Activated B cell treated with CpG ODN at 0.5 μM for 24 hours (primary cell): ENCODE measurements around the gene SLC26A11. TPM values are rescaled to one million over a fixed set of nuclear protein-coding genes. Genes with fewer than 3 reads are reported as not detected.

Experiments used
- ATAC-seq: fragments of 200-7000 bp; cut with Tn5 transposase; one replicate; pipeline ENCODE4 v1.10.0; 2021; ENCODE audit warnings: low read depth, mild to moderate bottlenecking, moderate library complexity
- CTCF ChIA-PET: fragments of 350-600 bp; sonication (Branson Sonifier 250); formaldehyde crosslinking; loops from one replicate; lab custom pipeline; 2021; ENCODE audit warnings: antibody characterized with exemption; lab: Charles Lee
- POLR2A ChIA-PET: fragments of 350-600 bp; sonication (Branson Sonifier 250); formaldehyde crosslinking; loops from one replicate; lab custom pipeline; 2021; ENCODE audit warnings: antibody characterized with exemption; lab: Charles Lee
- DNase-seq: peaks from one replicate; pipeline ENCODE4 v3.0.0; 2022
- H3K27ac Mint-ChIP-seq: one replicate; pipeline ENCODE4 v1.8.0; 2020; ENCODE audit warnings: mixed read lengths
- H3K27me3 Mint-ChIP-seq: one replicate; pipeline ENCODE4 v1.8.0; 2021; ENCODE audit warnings: mixed read lengths
- H3K36me3 Mint-ChIP-seq: one replicate; pipeline ENCODE4 v1.8.0; 2021; ENCODE audit warnings: low read depth, mixed read lengths
- H3K4me1 Mint-ChIP-seq: one replicate; pipeline ENCODE4 v1.8.0; 2021; ENCODE audit warnings: mixed read lengths
- H3K4me3 Mint-ChIP-seq: one replicate; pipeline ENCODE4 v1.8.0; 2020; ENCODE audit warnings: mild to moderate bottlenecking, mixed read lengths
- H3K9me3 Mint-ChIP-seq: one replicate; pipeline ENCODE4 v1.8.0; 2020; ENCODE audit warnings: mixed read lengths
- CTCF ChIP-seq: fragments of 200-600 bp; IDR thresholded peaks from one replicate; pipeline ENCODE4 v1.8.0; 2022; ENCODE audit warnings: antibody characterized with exemption, mild to moderate bottlenecking
- intact Hi-C: fragments of 100-400 bp; cut with micrococcal nuclease; formaldehyde crosslinking; loops from one replicate; pipeline ENCODE4 v1.15.1; 2024
- total RNA-seq: library from RNA; stranded (reverse); gene quantifications from 2 replicates; pipeline ENCODE4 v1.2.3, GENCODE V29; 2022

The SLC26A11 gene
- total RNA-seq, 1 donor from 2014 or later: 8.4 TPM

GRCh38 chr17:80177986-80178595, 42.1 kb upstream of the SLC26A11 start:
- no peaks in the 10 kb centered on the region for H3K9me3 Mint-ChIP-seq
- DNase-seq: no peak
- intact Hi-C loops: no loop called here
- H3K36me3 Mint-ChIP-seq: no peaks in the 10 kb centered on the region
- POLR2A ChIA-PET: no interaction called here
- no peak overlapping the region for H3K4me3 Mint-ChIP-seq
- H3K27ac Mint-ChIP-seq: no peak overlapping the region
- H3K27me3 Mint-ChIP-seq: peaks cover 1% of the 10 kb centered on the region
- H3K4me1 Mint-ChIP-seq: no peaks in the 10 kb centered on the region
- no peak for TF ChIP-seq CTCF
- CTCF ChIA-PET: no interaction called here
- ATAC-seq: no peak

DNA sequence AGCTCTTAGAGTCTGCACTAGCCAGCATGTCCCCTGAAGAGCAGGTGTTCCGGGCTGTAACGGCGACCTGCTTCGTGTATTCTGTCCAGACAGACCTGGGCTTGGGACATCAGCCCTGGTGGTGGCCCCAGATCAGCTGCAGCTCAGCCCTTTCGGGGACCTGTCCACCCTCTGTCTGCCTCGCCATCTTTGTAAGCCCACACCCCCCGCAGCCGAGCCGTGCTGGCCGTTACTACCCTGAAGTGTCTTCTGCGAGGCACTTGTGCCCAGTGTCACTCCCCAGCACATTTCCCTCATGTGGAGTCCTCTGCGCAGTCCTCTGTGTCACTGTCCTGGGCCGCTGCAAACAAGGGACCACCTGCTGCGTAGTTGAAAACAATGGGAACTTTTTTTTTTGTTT, 40.0 kb upstream of the SLC26A11 start:
- DNase-seq (no peak), ATAC-seq (no peak)
- Mint-ChIP-seq H3K27ac (no peak overlapping the region), H3K4me1 (no peaks in the 10 kb centered on the region), H3K27me3 (no peaks in the 10 kb centered on the region), H3K4me3 (no peak overlapping the region), H3K36me3 (no peaks in the 10 kb centered on the region), H3K9me3 (no peaks in the 10 kb centered on the region)
- ChIA-PET CTCF (no interaction called here), POLR2A (no interaction called here)
- TF ChIP-seq CTCF: no peak
- intact Hi-C loops: no loop called here

DNA sequence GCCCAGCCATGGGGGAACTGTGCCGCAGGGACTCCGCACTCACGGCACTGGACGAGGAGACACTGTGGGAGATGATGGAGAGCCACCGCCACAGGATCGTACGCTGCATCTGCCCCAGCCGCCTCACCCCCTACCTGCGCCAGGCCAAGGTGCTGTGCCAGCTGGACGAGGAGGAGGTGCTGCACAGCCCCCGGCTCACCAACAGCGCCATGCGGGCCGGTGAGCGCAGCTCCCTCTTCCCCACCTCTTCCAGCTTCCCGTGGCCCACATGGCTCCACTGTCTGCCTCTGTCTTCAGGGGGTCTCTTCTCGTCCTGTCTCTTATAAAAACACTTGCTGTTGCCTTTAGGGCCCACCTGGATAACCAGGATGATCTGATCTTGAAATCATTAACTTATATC, 38.8 kb upstream of the SLC26A11 start:
- H3K27me3 Mint-ChIP-seq: no peaks in the 10 kb centered on the region
- intact Hi-C loops: no loop called here
- H3K4me3 Mint-ChIP-seq: no peak overlapping the region
- ChIA-PET CTCF (no interaction called here), POLR2A (no interaction called here)
- no peaks in the 10 kb centered on the region for H3K4me1 Mint-ChIP-seq
- no peak for ATAC-seq
- H3K27ac Mint-ChIP-seq: no peak overlapping the region
- H3K9me3 Mint-ChIP-seq: no peaks in the 10 kb centered on the region
- TF ChIP-seq CTCF: no peak
- DNase-seq: no peak
- H3K36me3 Mint-ChIP-seq: no peaks in the 10 kb centered on the region

- Mint-ChIP-seq H3K4me3 (no peak overlapping the region), H3K36me3 (no peaks in the 10 kb centered on the region), H3K27ac (no peak overlapping the region), H3K4me1 (no peaks in the 10 kb centered on the region), H3K9me3 (no peaks in the 10 kb centered on the region), H3K27me3 (peaks cover under 1% of the 10 kb centered on the region)
- no peak for TF ChIP-seq CTCF
- intact Hi-C loops: no loop called here
- ATAC-seq: no peak
- no peak for DNase-seq
- POLR2A ChIA-PET: no interaction called here
- CTCF ChIA-PET: interaction anchor here (0.7 kb wide), 1 partner anchor 100 kb away, joined by 3 read pairs; no protein-coding TSS in a partner anchor
Observed at GRCh38 chr17:80182118-80182844, 37.9 kb upstream of the SLC26A11 start.

DNA sequence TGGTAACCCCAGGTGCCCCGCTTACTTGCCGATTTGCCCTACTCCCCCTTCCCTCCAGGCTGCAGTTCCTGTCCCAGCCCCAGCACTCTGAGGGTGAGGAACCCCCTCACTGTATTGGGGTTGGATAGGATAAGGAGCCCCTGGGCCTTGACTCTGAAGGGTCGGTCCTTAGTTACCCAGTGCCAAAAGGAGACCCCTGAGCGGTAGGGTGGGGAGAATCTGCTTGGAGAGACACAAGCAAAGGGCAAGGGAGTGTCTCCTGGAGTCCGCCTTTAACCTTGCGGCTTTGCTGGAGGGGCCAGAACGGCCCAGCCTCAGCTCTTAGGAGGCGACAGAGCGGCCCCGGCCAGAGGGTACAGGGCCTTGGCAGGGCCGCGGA, 37.4 kb upstream of the SLC26A11 start:
- CTCF ChIA-PET: interaction anchor here (0.7 kb wide), 1 partner anchor 100 kb away, joined by 3 read pairs; no protein-coding TSS in a partner anchor
- H3K27me3 Mint-ChIP-seq: peaks cover 2% of the 10 kb centered on the region
- no peak for DNase-seq
- POLR2A ChIA-PET: no interaction called here
- intact Hi-C loops: no loop called here
- H3K27ac Mint-ChIP-seq: no peak overlapping the region
- H3K9me3 Mint-ChIP-seq: no peaks in the 10 kb centered on the region
- no peak for TF ChIP-seq CTCF
- no peak overlapping the region for H3K4me3 Mint-ChIP-seq
- no peaks in the 10 kb centered on the region for H3K4me1 Mint-ChIP-seq
- no peak for ATAC-seq
- no peaks in the 10 kb centered on the region for H3K36me3 Mint-ChIP-seq
